Epithelial cell of proximal tubule (primary cell): Measurements from ENCODE around the gene RBP4. TPM values are rescaled to one million over a fixed set of nuclear protein-coding genes. Genes with fewer than 3 reads are reported as not detected.

Experiments
- DNase-seq: peaks from one replicate; pipeline ENCODE4 v3.0.0-alpha.2; 2011; ENCODE audit warnings: low read depth
- H3K4me3 ChIP-seq: 2 replicates; pipeline ENCODE4 v1.5.1; 2011; ENCODE audit warnings: low read depth, mild to moderate bottlenecking, low read length
- CTCF ChIP-seq: conservative IDR thresholded peaks from 2 replicates; pipeline ENCODE4 v1.5.1; 2012; ENCODE audit warnings: low read depth, mild to moderate bottlenecking, low read length
- total RNA-seq: library from RNA; depleted of rRNA; stranded (reverse); fragments of >200 nt; gene quantifications from 2 replicates; pipeline ENCODE4 v1.2.3, GENCODE V29; 2015

The RBP4 gene
- total RNA-seq, 1 donor from 2014 or later, result 2.4 TPM

- H3K4me3 ChIP-seq, result no peak overlapping the region
- TF ChIP-seq CTCF, result no peak
- DNase-seq, result no peak
Observed at GRCh38 chr10:93620925-93621324, 19.9 kb upstream of the RBP4 start.

- H3K4me3 ChIP-seq, result no peak overlapping the region
- DNase-seq, result no peak
- no peak for TF ChIP-seq CTCF
Observed at GRCh38 chr10:93615576-93616235, 14.7 kb upstream of the RBP4 start.

GRCh38 chr10:93614101-93614825 is 13.2 kb upstream of the RBP4 start:
- TF ChIP-seq CTCF, result no peak
- H3K4me3 ChIP-seq, result no peak overlapping the region
- DNase-seq, result no peak

- DNase-seq, result no peak
- no peak for TF ChIP-seq CTCF
- no peak overlapping the region for H3K4me3 ChIP-seq
Observed at GRCh38 chr10:93613126-93613525, 12.1 kb upstream of the RBP4 start.

- TF ChIP-seq CTCF, result no peak
- no peak for DNase-seq
- H3K4me3 ChIP-seq, result no peak within 1 kb of the TSS
Observed at GRCh38 chr10:93612311-93612710, 11.3 kb upstream of the RBP4 start, which contains the start of gene PDE6C. PDE6C (plus strand) TSS chr10:93612537; CDS start chr10:93612726, 189 bp downstream.

- TF ChIP-seq CTCF, result no peak
- no peak for DNase-seq
- H3K4me3 ChIP-seq, result no peak overlapping the region
Observed at GRCh38 chr10:93608421-93608820, 7.4 kb upstream of the RBP4 start.
